ENCODE data around the gene EDAR. TPM values are rescaled to one million over a fixed set of nuclear protein-coding genes. Genes with fewer than 3 reads are reported as not detected.

The EDAR gene
- polyA plus RNA-seq, 3 donors from 2014 or later = not detected

DNA sequence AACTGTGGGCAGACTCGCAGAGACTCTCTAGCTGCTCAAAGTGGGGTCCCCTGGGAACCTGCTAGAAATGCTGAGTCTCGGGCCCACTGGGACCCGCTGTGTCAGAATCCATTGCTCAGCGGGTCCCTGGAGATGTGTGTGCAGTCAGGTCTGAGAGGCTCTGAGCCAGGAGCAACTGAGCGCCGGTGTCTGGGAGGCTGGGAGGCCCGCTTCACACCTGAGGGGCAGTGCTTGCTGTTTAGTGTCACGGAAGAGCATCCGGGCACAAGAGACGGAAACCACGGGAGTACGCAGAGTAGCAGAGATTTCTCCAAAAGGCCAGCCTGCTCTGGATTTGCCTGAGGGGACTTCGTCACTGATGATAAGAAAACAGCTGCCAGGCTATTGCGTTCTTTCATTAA lies 70.1 kb downstream of the EDAR start:
- H3K4me1 Mint-ChIP-seq = no peaks in the 10 kb centered on the region
- H3K27ac Mint-ChIP-seq = no peak overlapping the region
- H3K36me3 Mint-ChIP-seq = no peaks in the 10 kb centered on the region
- no peak for DNase-seq
- H3K4me3 Mint-ChIP-seq = no peak overlapping the region
- peaks cover 0 to 2% (median 2%) of the 10 kb centered on the region in 3 donors for H3K27me3 Mint-ChIP-seq (ENCODE audit: low read depth in 3 of 3)
- H3K9me3 Mint-ChIP-seq = no peaks in the 10 kb centered on the region

DNA sequence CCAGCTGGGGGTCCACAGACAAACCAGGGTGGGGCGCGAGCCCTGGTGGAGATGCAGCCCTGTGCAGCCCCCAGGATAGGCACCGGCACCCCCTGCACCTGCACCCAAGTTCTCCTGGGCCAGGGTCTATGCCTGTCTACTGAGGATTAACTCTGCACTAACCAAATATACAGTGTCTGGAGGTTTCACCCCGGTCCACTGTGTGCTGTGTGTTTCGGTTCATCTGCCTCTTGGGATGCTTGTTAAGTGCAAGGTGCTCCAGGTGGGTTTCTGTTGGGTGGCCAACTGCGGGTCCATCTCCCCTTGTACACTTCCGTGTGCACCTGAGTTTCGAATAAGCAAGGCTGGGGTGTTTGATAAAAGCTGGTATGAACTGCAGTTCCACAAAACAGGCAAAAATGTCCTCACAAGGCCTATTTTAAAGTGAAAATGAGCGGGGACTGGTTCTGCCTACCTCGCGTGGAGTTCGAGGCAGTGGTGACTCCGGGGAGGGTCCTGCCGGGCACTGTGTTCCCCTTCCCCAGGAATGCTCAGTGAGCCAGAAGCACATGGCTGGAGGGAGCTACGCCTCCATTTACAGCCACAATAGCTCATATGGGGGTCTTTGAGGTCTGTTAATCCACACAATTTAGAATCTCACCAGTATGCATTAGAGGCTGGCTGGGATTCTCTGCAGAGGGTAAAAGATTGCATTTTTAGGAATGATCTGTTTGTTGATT lies 70.7 kb downstream of the EDAR start:
- no peak for DNase-seq
- Mint-ChIP-seq H3K4me1 (no peaks in the 10 kb centered on the region), H3K4me3 (no peak overlapping the region)

DNA sequence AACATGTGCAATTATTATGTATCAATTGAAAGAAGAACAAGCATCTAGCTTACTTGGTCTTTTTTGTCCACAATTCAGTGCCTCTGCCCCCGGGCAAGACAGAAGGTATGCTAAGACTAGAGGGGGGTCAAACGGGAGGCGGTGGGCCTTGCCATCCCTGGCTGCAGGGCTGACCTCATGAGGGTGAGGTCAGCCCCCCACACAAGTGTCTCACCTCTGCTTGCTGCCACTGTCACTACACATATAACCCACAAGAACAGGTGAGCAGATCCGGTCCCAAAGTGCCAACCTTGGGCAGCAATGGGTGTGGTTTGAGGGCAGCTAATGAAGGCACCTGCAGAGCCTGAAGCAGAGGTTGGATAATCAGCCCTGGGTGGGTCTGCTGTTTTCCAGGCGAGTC lies 71.5 kb downstream of the EDAR start:
- H3K4me3 Mint-ChIP-seq = no peak overlapping the region
- no peaks in the 10 kb centered on the region for H3K4me1 Mint-ChIP-seq
- peaks cover 0 to 3% (median under 1%) of the 10 kb centered on the region in 3 donors for H3K27me3 Mint-ChIP-seq (ENCODE audit: low read depth in 3 of 3)
- H3K27ac Mint-ChIP-seq = no peak overlapping the region
- no peaks in the 10 kb centered on the region for H3K36me3 Mint-ChIP-seq
- no peaks in the 10 kb centered on the region for H3K9me3 Mint-ChIP-seq
- DNase-seq = no peak

More for the DNA sequence above, 70.7 kb downstream of the EDAR start:
- Mint-ChIP-seq H3K27ac (no peak overlapping the region), H3K36me3 (no peaks in the 10 kb centered on the region), H3K27me3 (ENCODE audit: low read depth in 3 of 3) (peaks cover 0 to 2% (median 2%) of the 10 kb centered on the region in 3 donors), H3K9me3 (no peaks in the 10 kb centered on the region)

DNA sequence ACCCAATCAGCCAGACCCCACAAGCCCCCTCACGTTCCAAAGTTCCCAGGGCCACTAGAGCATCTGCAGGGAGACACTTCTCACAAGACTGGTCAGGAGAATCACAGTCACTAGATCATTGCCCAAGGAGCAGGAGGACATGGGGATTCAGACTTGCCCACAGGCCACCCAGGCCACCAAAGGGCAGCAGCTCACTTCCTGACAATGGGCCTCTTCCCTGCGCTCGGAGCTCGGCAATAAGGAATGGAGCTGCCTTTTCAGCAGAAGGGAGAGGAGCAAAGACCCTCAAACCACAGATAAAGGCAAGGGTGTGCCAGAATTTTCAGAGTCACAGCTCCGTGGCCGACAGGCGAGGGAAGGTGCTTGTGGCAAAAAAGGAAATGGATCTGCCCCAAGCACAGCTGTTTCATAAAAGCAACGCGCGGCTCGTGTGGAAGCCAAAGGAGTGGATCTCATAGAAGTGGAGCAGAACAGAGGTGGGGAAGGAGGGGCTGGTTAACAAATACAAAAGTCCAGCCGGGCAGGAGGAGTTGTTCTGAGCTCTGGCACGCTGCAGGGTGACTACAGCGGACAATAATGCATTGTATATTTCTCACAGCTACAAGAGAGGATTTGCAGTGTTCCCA lies 72.1 kb downstream of the EDAR start:
- H3K4me1 Mint-ChIP-seq = no peaks in the 10 kb centered on the region
- H3K36me3 Mint-ChIP-seq = no peaks in the 10 kb centered on the region
- H3K9me3 Mint-ChIP-seq = no peaks in the 10 kb centered on the region
- H3K27me3 Mint-ChIP-seq (ENCODE audit: low read depth in 3 of 3) = peaks cover 0 to 3% (median 0%) of the 10 kb centered on the region in 3 donors
- no peak overlapping the region for H3K4me3 Mint-ChIP-seq
- no peak overlapping the region for H3K27ac Mint-ChIP-seq
- no peak for DNase-seq

DNA sequence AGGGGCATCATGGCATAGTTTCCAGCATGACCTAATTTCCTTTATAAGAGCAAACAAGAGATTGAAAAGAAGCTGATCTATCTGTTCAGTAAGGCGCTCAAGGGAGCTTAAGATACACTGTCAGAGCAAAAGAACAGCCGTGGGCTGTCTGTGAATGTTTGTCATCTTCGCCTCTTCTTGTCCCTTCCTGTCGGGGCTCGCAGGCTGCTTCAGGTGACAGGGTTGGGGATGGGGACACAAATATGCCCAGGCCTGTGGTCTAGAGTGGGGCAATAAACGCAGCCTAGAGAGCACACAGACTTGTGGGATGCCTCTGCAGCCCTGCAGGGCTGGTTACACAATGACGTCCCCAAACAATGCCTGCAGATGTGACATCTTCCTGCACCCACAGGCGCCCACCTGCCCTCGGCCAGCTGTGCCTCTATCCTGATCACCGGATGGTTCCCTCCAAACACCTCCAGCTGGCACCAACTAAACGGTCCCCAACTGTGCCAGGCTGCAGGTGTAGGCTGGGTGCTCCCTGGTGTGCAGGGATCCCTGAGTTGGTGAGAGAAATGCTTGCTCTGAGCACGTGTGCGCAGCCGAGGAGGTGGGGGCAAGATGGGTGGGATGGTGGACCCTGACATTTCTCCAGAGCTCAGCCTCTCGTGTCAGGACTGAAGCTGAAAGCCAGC lies 72.8 kb downstream of the EDAR start:
- no peak for DNase-seq
- Mint-ChIP-seq H3K36me3 (no peaks in the 10 kb centered on the region), H3K4me1 (no peaks in the 10 kb centered on the region), H3K27me3 (ENCODE audit: low read depth in 3 of 3) (peaks cover 0 to 3% (median 0%) of the 10 kb centered on the region in 3 donors), H3K9me3 (no peaks in the 10 kb centered on the region), H3K27ac (no peak overlapping the region), H3K4me3 (no peak overlapping the region)

DNA sequence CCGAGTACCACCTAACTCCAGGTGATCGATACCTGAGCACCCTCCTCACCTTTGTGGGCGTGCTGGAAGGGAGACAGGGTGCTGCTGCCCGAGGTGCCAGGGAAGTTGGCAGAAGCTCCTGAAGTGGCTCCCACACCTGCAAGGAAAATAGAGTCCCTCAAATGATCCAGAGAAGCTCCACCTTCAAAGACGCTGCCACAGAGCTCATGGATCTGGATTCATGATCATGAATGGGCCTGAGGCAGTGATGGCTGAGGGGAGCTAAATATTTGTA lies 76.5 kb downstream of the EDAR start:
- no peak overlapping the region for H3K4me3 Mint-ChIP-seq
- H3K4me1 Mint-ChIP-seq = no peaks in the 10 kb centered on the region
- H3K27me3 Mint-ChIP-seq (ENCODE audit: low read depth in 3 of 3) = peaks cover 0 to 1% (median 0%) of the 10 kb centered on the region in 3 donors
- H3K36me3 Mint-ChIP-seq = no peaks in the 10 kb centered on the region
- no peak for DNase-seq
- H3K27ac Mint-ChIP-seq = no peak overlapping the region
- H3K9me3 Mint-ChIP-seq = no peaks in the 10 kb centered on the region

DNA sequence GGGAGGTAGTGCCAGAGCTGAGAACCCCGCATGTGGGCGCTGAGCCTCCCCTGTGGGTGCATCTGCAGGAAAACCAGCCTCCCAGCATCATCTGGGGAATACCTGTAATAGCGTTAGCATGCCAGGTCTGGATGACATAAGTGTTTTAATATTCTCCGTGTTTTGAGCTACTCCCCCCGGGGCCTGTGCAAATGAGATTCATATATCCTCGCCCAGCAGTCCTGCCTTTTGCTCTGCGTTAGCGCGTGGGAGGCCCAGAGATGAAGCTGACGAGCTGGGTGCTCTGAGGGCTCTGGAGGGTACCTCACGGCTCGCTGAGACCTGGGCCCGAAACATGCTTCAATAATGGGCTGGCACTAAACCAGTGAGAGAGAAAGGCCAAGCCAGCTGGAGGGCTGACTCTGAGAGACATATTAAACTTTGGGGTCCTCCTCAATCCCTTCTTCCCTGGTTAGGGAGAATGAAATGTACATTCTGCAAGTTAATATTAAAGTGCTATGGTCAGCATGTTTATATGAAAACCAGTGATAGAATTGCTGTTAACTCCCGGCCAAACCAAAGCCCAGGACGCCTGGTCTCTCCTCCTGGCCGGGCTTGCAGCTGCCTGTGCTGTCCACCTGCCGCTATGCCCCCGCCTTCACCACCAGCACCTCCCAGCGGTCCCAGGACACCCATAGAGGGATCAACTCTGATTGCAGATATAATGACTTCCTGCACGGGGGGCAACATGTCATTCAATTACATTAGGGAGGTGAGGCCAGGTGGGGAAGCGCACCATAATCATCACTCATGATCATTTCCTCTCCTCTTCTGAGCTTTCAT lies 77.0 kb downstream of the EDAR start:
- Mint-ChIP-seq H3K9me3 (no peaks in the 10 kb centered on the region), H3K36me3 (no peaks in the 10 kb centered on the region), H3K4me1 (no peaks in the 10 kb centered on the region), H3K4me3 (no peak overlapping the region), H3K27ac (no peak overlapping the region), H3K27me3 (ENCODE audit: low read depth in 3 of 3) (peaks cover 0 to 1% (median 0%) of the 10 kb centered on the region in 3 donors)
- no peak for DNase-seq

DNA sequence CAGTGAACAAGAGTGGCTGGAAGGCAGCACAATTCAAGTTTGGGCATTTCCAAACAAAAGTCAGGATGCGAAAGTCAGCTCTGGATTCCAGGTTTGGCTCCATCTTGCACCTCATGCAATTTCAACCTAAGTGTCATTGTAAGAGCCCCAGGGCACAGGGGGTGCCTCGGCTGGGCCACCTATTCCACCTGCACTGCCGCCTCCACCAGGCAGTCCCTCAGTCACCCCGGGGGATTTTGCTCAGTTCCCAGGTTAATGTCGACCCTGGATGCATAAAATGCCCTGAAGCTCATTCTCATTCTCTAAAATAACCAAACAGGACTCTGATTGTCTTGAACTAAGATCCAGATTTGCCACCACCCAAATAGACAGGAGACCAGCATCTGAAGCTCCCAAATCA lies 77.6 kb downstream of the EDAR start:
- Mint-ChIP-seq H3K9me3 (no peaks in the 10 kb centered on the region), H3K4me1 (no peaks in the 10 kb centered on the region), H3K4me3 (no peak overlapping the region), H3K27me3 (ENCODE audit: low read depth in 3 of 3) (peaks cover 0 to 1% (median 0%) of the 10 kb centered on the region in 3 donors), H3K36me3 (no peaks in the 10 kb centered on the region), H3K27ac (no peak overlapping the region)
- no peak for DNase-seq

DNA sequence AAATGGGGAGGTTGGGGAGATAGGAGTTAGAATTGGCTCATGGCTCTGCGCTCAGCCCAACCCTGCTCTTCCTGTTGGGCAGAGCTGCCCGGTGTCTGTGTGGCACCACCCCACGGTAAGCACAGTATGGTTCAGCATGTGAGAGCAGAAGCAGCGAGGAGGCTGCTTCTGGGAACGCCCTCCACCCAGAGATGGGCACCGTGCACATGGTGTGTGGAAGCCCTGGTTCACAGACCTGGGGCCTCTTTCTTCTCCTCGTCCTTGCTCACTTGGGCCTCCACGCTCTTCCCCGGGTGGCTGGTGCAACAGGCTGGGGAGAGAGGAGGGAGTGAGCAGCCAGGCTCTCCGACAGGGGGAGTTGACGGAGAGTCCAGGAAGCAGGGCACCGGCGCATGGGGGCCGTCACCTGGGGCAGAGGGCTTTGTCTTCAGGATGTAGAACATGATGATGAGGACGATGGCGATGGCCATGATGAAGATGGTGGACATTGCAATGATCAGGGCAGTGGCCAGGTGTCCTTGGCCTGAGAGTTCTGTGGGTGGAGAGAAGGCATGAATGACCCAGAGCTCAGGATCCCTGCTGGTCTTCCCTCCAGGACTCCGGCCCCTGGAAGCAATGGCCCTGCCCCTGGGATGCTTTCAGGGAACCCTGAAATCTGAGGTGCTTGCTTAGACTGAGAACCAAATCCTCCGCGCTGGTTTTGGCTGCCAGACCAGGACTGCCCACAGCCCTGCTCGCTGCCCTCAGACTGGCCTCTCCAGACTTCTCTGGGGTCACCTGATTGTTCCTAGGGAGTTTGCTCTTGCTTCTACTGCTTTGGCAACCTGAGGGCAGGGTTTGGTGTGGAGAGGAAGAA lies 78.3 kb downstream of the EDAR start:
- Mint-ChIP-seq H3K4me1 (no peaks in the 10 kb centered on the region), H3K36me3 (no peaks in the 10 kb centered on the region), H3K27ac (no peak overlapping the region), H3K9me3 (no peaks in the 10 kb centered on the region), H3K27me3 (ENCODE audit: low read depth in 3 of 3) (peaks cover 0 to 1% (median 0%) of the 10 kb centered on the region in 3 donors), H3K4me3 (no peak overlapping the region)
- DNase-seq = no peak

DNA sequence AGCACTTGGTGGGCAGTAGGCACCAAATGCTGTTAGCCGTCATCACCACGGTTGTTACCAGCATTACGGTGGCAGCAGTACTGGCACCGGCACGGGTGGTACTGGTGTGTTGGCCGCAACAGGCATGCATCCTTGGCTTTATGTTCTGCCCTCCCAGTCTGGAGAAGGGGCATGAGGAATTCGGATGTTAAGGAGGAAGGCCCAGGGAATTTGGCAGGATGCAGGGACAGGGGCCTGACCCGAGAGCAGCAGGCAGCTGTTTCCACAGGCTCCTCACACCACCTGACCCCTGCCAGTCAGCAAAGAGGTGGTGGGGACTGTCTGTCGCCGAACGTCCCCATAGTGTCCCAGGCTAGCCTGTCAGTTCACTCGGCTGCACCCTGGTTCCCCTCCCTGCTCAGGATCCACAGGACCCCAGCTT lies 79.0 kb downstream of the EDAR start:
- DNase-seq = no peak
- no peak overlapping the region for H3K4me3 Mint-ChIP-seq
- no peaks in the 10 kb centered on the region for H3K9me3 Mint-ChIP-seq
- no peaks in the 10 kb centered on the region for H3K36me3 Mint-ChIP-seq
- H3K27ac Mint-ChIP-seq = no peak overlapping the region
- H3K4me1 Mint-ChIP-seq = no peaks in the 10 kb centered on the region
- peaks cover 0 to 1% (median 0%) of the 10 kb centered on the region in 3 donors for H3K27me3 Mint-ChIP-seq (ENCODE audit: low read depth in 3 of 3)

DNA sequence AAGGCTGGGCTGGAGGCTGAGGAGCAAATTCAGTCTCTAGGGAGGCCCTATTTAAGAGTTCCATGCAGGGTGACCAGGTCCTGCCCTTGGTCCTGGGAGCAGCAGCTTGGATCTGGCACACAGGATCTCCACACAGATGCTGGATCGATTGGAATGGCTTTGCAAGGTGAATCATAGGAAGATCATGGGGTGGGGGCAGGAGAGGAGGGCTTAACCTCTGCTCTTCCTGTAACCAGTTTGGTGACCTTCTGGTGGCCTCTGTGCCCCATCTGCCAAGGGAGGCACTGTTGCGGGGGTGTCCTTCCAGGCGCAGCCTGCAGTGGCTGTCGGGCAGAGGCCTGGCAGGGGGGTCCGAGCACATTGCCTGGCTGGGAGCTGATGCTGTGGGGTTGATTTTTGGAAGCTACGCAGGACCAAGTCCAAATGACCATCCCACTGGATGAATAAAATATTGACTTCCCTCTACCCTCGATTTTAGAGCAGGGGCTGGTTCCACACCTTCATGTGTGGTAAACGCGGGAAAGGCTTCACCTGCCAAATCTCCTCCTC lies 79.7 kb downstream of the EDAR start:
- Mint-ChIP-seq H3K4me3 (no peak overlapping the region), H3K27ac (no peak overlapping the region), H3K36me3 (no peaks in the 10 kb centered on the region), H3K9me3 (no peaks in the 10 kb centered on the region), H3K4me1 (no peaks in the 10 kb centered on the region), H3K27me3 (ENCODE audit: low read depth in 3 of 3) (peaks cover 0 to 1% (median 0%) of the 10 kb centered on the region in 3 donors)
- no peak for DNase-seq

DNA sequence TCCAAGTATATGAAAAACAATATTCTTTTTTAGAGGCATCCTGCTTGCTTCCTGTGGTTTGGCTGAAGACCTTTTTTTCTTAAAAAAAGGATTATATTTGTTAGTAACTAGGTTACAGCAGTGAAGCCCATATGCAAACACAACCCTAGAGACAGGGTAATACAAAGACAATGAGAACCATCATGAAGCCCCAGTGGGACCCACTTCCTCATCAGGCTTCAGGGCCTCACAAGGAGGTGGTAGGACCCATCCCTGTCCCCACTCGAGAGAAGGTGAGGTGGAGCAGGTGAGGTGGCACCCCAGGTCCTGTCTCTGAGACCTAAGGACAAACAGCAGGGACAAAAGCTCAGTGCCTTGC lies 80.3 kb downstream of the EDAR start:
- H3K4me3 Mint-ChIP-seq = no peak overlapping the region
- peaks cover 0 to 1% (median 0%) of the 10 kb centered on the region in 3 donors for H3K27me3 Mint-ChIP-seq (ENCODE audit: low read depth in 3 of 3)
- no peaks in the 10 kb centered on the region for H3K36me3 Mint-ChIP-seq
- H3K4me1 Mint-ChIP-seq = no peaks in the 10 kb centered on the region
- no peak overlapping the region for H3K27ac Mint-ChIP-seq
- no peaks in the 10 kb centered on the region for H3K9me3 Mint-ChIP-seq
- DNase-seq = no peak

Data from immature natural killer cell (primary cell).